Measurements from ENCODE around the gene RSBN1.
"Not testable (repeated sequence)": the region's sequence is repeated elsewhere in the genome, so short reads cannot be mapped to it uniquely, and the experiment has no call there.

Gene RSBN1

GRCh38 chr1:113749402-113749801 lies 62.9 kb downstream of the RSBN1 start:
- DNase-seq (ENCODE audit: low read depth in 2 of 3, low spot score in 1 of 3), result no peak

- DNase-seq (ENCODE audit: low read depth in 2 of 3, low spot score in 1 of 3), result no peak
Measured at GRCh38 chr1:113747376-113747775, 64.9 kb downstream of the RSBN1 start.

GRCh38 chr1:113745425-113745824 lies 66.9 kb downstream of the RSBN1 start:
- no peak for DNase-seq (ENCODE audit: low read depth in 2 of 3, low spot score in 1 of 3)

GRCh38 chr1:113744114-113744513 lies 68.2 kb downstream of the RSBN1 start:
- DNase-seq (ENCODE audit: low read depth in 2 of 3, low spot score in 1 of 3), result no peak

- DNase-seq (ENCODE audit: low read depth in 2 of 3, low spot score in 1 of 3), result no peak
Measured at GRCh38 chr1:113742515-113742914, 69.8 kb downstream of the RSBN1 start.

- no peak for DNase-seq (ENCODE audit: low read depth in 2 of 3, low spot score in 1 of 3)
Measured at GRCh38 chr1:113734357-113735055, 77.8 kb downstream of the RSBN1 start.

GRCh38 chr1:113732802-113733201 lies 79.5 kb downstream of the RSBN1 start:
- no peak for DNase-seq (ENCODE audit: low read depth in 2 of 3, low spot score in 1 of 3)

- no peak for DNase-seq (ENCODE audit: low read depth in 2 of 3, low spot score in 1 of 3)
Measured at GRCh38 chr1:113721010-113721409, 91.3 kb downstream of the RSBN1 start.

GRCh38 chr1:113718621-113719020 lies 93.7 kb downstream of the RSBN1 start:
- DNase-seq (ENCODE audit: low read depth in 2 of 3, low spot score in 1 of 3), result not testable (repeated sequence)

GRCh38 chr1:113717506-113717905 lies 94.8 kb downstream of the RSBN1 start:
- not testable (repeated sequence) for DNase-seq (ENCODE audit: low read depth in 2 of 3, low spot score in 1 of 3)

- DNase-seq (ENCODE audit: low read depth in 2 of 3, low spot score in 1 of 3), result no peak
Measured at GRCh38 chr1:113714606-113715269, 97.5 kb downstream of the RSBN1 start.
